Fibroblast of lung (primary cell): Measurements from ENCODE around the gene CPE.

Source experiments
- CTCF ChIP-seq, 2 donors: IDR thresholded peaks in 1 of 2; conservative IDR thresholded peaks in 1 of 2; 1 replicate in 1 of 2; 2 replicates in 1 of 2; pipeline ENCODE4 v1.5.1; 2011 to 2012; ENCODE audit warnings: low read length in 2 of 2, control low read depth in 1 of 2, inconsistent platforms in 1 of 2, low read depth in 1 of 2, mild to moderate bottlenecking in 1 of 2
- EZH2 ChIP-seq: IDR thresholded peaks from 2 replicates; pipeline ENCODE4 v1.5.1; 2012; ENCODE audit warnings: low read length, control low read depth, mild to moderate bottlenecking; ENCODE audit errors: missing control alignments

DNA sequence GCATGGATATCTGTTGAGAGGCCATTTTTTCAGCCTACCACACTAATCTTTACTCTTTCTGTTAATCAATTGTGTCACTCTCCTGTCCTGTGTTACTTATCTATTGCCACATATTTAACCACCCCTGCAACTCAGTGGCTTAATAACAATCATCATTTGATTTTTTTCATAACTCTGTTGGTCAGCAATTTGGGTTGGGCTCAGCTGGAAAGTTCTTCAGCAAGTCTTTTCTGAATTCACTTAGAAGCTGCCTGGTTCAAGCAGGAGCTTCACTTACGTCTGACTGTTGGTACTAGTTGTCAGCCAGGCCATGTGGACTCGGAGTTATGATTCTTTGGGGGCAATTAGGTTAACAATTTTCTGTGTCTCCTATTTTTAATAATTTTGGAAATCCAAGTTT lies 50.1 kb downstream of the CPE start:
- TF ChIP-seq CTCF (conservative IDR thresholded peaks at IDR 0.05 in 1 of 2, IDR thresholded peaks at IDR 0.05 in 1 of 2; ENCODE audit: low read depth in 1 of 2, low read length in 2 of 2) (no peak), EZH2 (no peak)
